GM12891 (cell line): ENCODE measurements around the gene FHL3.

Source experiments
- POLR2AphosphoS5 ChIP-seq: IDR thresholded peaks from 2 replicates; pipeline ENCODE4 v1.6.1; 2011; ENCODE audit warnings: low read depth, low read length, control low read depth
- TAF1 ChIP-seq: IDR thresholded peaks from 2 replicates; pipeline ENCODE4 v1.6.1; 2011; ENCODE audit warnings: low read depth, low read length, control low read depth

DNA sequence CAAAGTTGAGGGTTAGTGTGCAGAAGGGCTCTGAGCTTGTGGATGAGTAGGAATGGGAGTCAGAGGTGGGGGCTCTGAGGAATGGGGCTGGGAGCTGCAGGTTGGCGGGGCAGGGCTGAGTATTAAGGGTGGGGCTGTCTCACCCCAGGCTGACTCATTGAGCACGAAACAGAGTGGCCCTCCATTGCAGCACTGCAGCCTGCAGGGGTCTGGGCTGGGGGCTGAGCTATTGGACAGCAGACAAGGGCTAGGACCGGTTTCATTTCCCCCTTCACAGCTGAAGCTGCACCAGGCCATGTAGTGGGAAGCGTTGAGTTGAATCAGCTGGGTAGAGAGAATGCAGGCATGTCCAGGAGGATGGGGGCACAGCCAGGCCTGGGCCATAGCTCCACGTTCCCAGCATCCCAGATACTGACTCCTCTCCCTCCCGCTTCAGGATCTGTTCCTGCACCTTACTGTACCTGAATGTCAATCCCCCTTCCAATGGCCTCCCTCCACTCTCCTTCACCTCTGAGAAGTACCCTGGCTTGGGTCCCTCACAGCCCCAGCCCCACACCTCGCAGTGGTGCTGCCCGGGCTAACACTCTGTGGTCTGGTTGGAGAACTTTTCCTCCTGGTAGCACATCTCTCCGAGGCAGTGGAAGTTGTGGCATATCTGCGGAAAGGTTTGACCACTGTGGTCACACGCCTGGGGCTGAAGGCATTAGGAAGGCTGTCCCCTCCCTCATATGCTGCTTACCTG, 54.1 kb downstream of the FHL3 start:
- TF ChIP-seq TAF1 (no peak), POLR2AphosphoS5 (no peak)
